GM12878 (cell line): ENCODE measurements around the gene SCAMP4. TPM values are rescaled to one million over a fixed set of nuclear protein-coding genes. Genes with fewer than 3 reads are reported as not detected.

Experiments
- ATAC-seq: fragments of 200-7000 bp; cut with Tn5 transposase; 3 replicates; pipeline ENCODE4 v1.9.1; 2020; ENCODE audit warnings: mild to moderate bottlenecking, moderate library complexity
- BruUV-seq: library from RNA; stranded (reverse); fragments of 400-500 nt; replicated peaks from 2 replicates; lab custom pipeline; 2021; lab: Mats Ljungman, UMichigan
- CTCF ChIA-PET: fragments of 300-600 bp; sonication (Branson Sonifier 250); formaldehyde crosslinking; extraction: SDS; loops from one replicate; lab custom pipeline; 2021; ENCODE audit warnings: inconsistent platforms; lab: Yijun Ruan, JAX
- POLR2A ChIA-PET: fragments of 350-600 bp; formaldehyde crosslinking; extraction: SDS; loops from one replicate; lab custom pipeline; 2021; ENCODE audit warnings: inconsistent platforms; lab: Charles Lee
- RAD21 ChIA-PET: fragments of 300-600 bp; sonication (Branson Sonifier 250); formaldehyde crosslinking; loops from one replicate; lab custom pipeline; 2023; ENCODE audit warnings: antibody characterized with exemption; ENCODE audit not compliant: unreplicated experiment; lab: Charles Lee
- SMC1A ChIA-PET: fragments of 300-600 bp; sonication (Branson Sonifier 250); formaldehyde crosslinking; loops from one replicate; lab custom pipeline; 2023; ENCODE audit not compliant: unreplicated experiment, uncharacterized antibody; lab: Charles Lee
- DNase-seq: peaks from one replicate; pipeline ENCODE4 v3.0.0-alpha.2; 2011; ENCODE audit warnings: low read depth, low spot score
- FAIRE-seq: peaks from 3 replicates; lab custom pipeline; 2011; peaks lifted over from hg19 to GRCh38; lab: Jason Lieb, UNC
- H2AFZ ChIP-seq: 2 replicates; pipeline ENCODE4 v1.6.0; 2011; ENCODE audit warnings: low read depth, low read length, control low read depth; ENCODE audit not compliant: control insufficient read depth
- H3K27ac ChIP-seq: 2 replicates; pipeline ENCODE4 v1.5.1; 2011; ENCODE audit warnings: control low read depth; ENCODE audit not compliant: control insufficient read depth, insufficient read depth
- H3K27me3 ChIP-seq, 2 experiments: replicated peaks in 1 of 2; 2 replicates each; pipeline versions ENCODE4 v1.6.0 to v1.6.1; 2011; ENCODE audit warnings: low read length in 1 of 2; ENCODE audit not compliant: control insufficient read depth in 2 of 2, insufficient read depth in 2 of 2
- H3K36me3 ChIP-seq, 2 experiments: 2 replicates each; pipeline ENCODE4 v1.5.1; 2011; ENCODE audit warnings: low read length in 1 of 2; ENCODE audit not compliant: control insufficient read depth in 2 of 2, insufficient read depth in 2 of 2
- H3K4me1 ChIP-seq: 2 replicates; pipeline ENCODE4 v1.6.1; 2011; ENCODE audit warnings: mild to moderate bottlenecking, low read length, moderate library complexity, mixed read lengths; ENCODE audit not compliant: control insufficient read depth, insufficient read depth
- H3K4me2 ChIP-seq: 2 replicates; pipeline ENCODE4 v1.6.0; 2011; ENCODE audit warnings: control low read depth; ENCODE audit not compliant: control insufficient read depth, insufficient read depth
- H3K4me3 ChIP-seq: fragments of 200-600 bp; sonication (generic); 2 replicates; pipeline ENCODE4 v1.5.1; 2016
- H3K79me2 ChIP-seq: 2 replicates; pipeline ENCODE4 v1.6.0; 2011; ENCODE audit warnings: low read length; ENCODE audit not compliant: control insufficient read depth, insufficient read depth
- H3K9ac ChIP-seq: 2 replicates; pipeline ENCODE4 v1.8.0; 2011; ENCODE audit warnings: low read length, control low read depth, mixed read lengths; ENCODE audit not compliant: control insufficient read depth, insufficient read depth
- H3K9me3 ChIP-seq: replicated peaks from 3 replicates; pipeline ENCODE4 v1.5.1; 2011; ENCODE audit warnings: mild to moderate bottlenecking, low read length; ENCODE audit not compliant: control insufficient read depth, insufficient read depth
- H4K20me1 ChIP-seq: 2 replicates; pipeline ENCODE4 v1.6.0; 2011; ENCODE audit not compliant: control insufficient read depth, insufficient read depth
- BACH1 ChIP-seq: fragments of 450-650 bp; IDR thresholded peaks from 2 replicates; pipeline ENCODE4 v1.6.1; 2017; ENCODE audit warnings: mild to moderate bottlenecking, borderline replicate concordance
- POLR2A ChIP-seq: IDR thresholded peaks from 2 replicates; pipeline ENCODE4 v1.6.1; 2011; ENCODE audit warnings: low read depth, mild to moderate bottlenecking, low read length
- RELB ChIP-seq: fragments of 450-650 bp; IDR thresholded peaks from 2 replicates; pipeline ENCODE4 v1.6.1; 2017; ENCODE audit warnings: low read depth, mild to moderate bottlenecking, moderate library complexity
- SPI1 ChIP-seq: IDR thresholded peaks from 2 replicates; pipeline ENCODE4 v1.6.1; 2011; ENCODE audit warnings: low read depth, mild to moderate bottlenecking, low read length, moderate library complexity, borderline replicate concordance; ENCODE audit not compliant: insufficient read depth
- SRF ChIP-seq, 2 experiments: IDR thresholded peaks; 2 replicates each; pipeline ENCODE4 v1.6.1; 2011; ENCODE audit warnings: low read depth in 2 of 2, low read length in 2 of 2, mild to moderate bottlenecking in 1 of 2, moderate library complexity in 1 of 2
- USF1 ChIP-seq: IDR thresholded peaks from 2 replicates; pipeline ENCODE4 v1.6.1; 2011; ENCODE audit warnings: borderline replicate concordance, low read depth, mild to moderate bottlenecking, moderate library complexity, mixed read lengths, low read length; ENCODE audit not compliant: insufficient read depth; ENCODE audit errors: extremely low read length
- WGBS: methylation state at CpG from one replicate; pipeline ENCODE4 v1.1.6; 2016; ENCODE audit warnings: low lambda C conversion rate; ENCODE audit not compliant: insufficient replicate concordance, insufficient coverage; ENCODE audit errors: missing lambda C conversion rate; 5-methylcytosine and 5-hydroxymethylcytosine counted together
- in situ Hi-C: fragments of 300-500 bp; cut with MboI; formaldehyde crosslinking; loops from 9 replicates; pipeline ENCODE4 v1.14.3; 2018; ENCODE audit warnings: mixed read lengths
- intact Hi-C: fragments of 100-400 bp; cut with micrococcal nuclease; formaldehyde crosslinking; loops from one replicate; pipeline ENCODE4 v1.14.2; 2022; ENCODE audit not compliant: unreplicated experiment
- polyA plus RNA-seq, 11 experiments: library from polyadenylated mRNA; depleted of rRNA in 4 of 11; unstranded in 6 of 11; stranded (reverse) in 5 of 11; fragments of >200 nt; fragmentation: Nextera tagmentation in 4 of 11; fragmentation: Illumina TruSeq in 1 of 11; extraction: Ambion mirVana in 4 of 11; extraction: Trizol in 1 of 11; gene quantifications; 1 replicate in 1 of 11; 2 replicates in 10 of 11; pipeline versions ENCODE4 v1.2.1 to v1.2.3, GENCODE V29; 2011 to 2016; ENCODE audit warnings: inconsistent platforms in 2 of 11, missing spikeins in 2 of 11, low read depth in 1 of 11
- total RNA-seq, 4 experiments: library from RNA; depleted of rRNA in 3 of 4; stranded (reverse); fragments of >200 nt in 3 of 4; fragmentation: Illumina TruSeq in 1 of 4; extraction: Trizol in 1 of 4; gene quantifications; 2 replicates each; pipeline versions ENCODE4 v1.2.1 to v1.2.3, GENCODE V29; 2013 to 2021

Gene SCAMP4
- total and polyA plus RNA-seq, 10 of the 15 experiments (the other 5 are each of a cell fraction or from before 2014, with no cell fraction given), result 0.63 to 34.7 (median 12.8) TPM

GRCh38 chr19:1861599-1862031 is 43.6 kb upstream of the SCAMP4 start:
- ChIA-PET CTCF (no interaction called here), POLR2A (interaction anchor here (1.2 kb wide), 1 partner anchor 15 kb away, joined by 3 read pairs; no protein-coding TSS in a partner anchor), SMC1A (no interaction called here), RAD21 (no interaction called here)
- H3K27ac ChIP-seq, result peak overlapping the region; percentile 35; the same call in 1 of the 2 replicates
- no peaks in the 10 kb centered on the region for H3K9me3 ChIP-seq
- FAIRE-seq, result no peak
- H3K27me3 ChIP-seq, result no peaks in the 10 kb centered on the region
- peaks cover 8% of the 10 kb centered on the region for H3K4me1 ChIP-seq
- H3K79me2 ChIP-seq, result peaks cover 63% of the 10 kb centered on the region
- H3K9ac ChIP-seq, result peak overlapping the region; percentile 56
- intact Hi-C loops, result no loop called here
- H3K36me3 ChIP-seq, result no peaks in the 10 kb centered on the region
- DNase-seq, result no peak
- H3K4me3 ChIP-seq, result peak overlapping the region; percentile 94
- H3K4me2 ChIP-seq, result peak overlapping the region; percentile 72
- in situ Hi-C loops, result loop anchor here (25.0 kb wide), 1 partner anchor 1501 kb away; the partner anchor contains the start of gene NFIC
- H2AFZ ChIP-seq, result no peak overlapping the region
- no TSS peak for BruUV-seq
- ATAC-seq, result no peak
- 25% methylated on average over 21 of the region's 23 CpGs for WGBS
- peaks cover 7% of the 10 kb centered on the region; the same call in 1 of the 2 replicates for H4K20me1 ChIP-seq
- TF ChIP-seq SPI1, result peak; percentile 2; the same call in 1 of the 2 replicates
- TF ChIP-seq SRF (IDR thresholded peaks at IDR 0.05; ENCODE audit: low read depth in 2 of 2, low read length in 2 of 2), result no peak

GRCh38 chr19:1862068-1862423 is 43.2 kb upstream of the SCAMP4 start:
- Histone ChIP-seq H3K4me3 (peak overlapping the region; percentile 94), H3K9me3 (no peaks in the 10 kb centered on the region), H2AFZ (no peak overlapping the region), H3K79me2 (peaks cover 59% of the 10 kb centered on the region), H4K20me1 (peaks cover 7% of the 10 kb centered on the region; the same call in 1 of the 2 replicates), H3K9ac (peak overlapping the region; percentile 56), H3K4me2 (peak overlapping the region; percentile 72), H3K36me3 (no peaks in the 10 kb centered on the region), H3K27ac (peak overlapping the region; percentile 35), H3K27me3 (no peaks in the 10 kb centered on the region), H3K4me1 (peaks cover 8% of the 10 kb centered on the region)
- ChIA-PET CTCF (no interaction called here), POLR2A (no interaction called here), SMC1A (no interaction called here), RAD21 (no interaction called here)
- TF ChIP-seq BACH1, result no peak
- no peak for TF ChIP-seq USF1
- 0 out of 2 replicates have a peak, but pooled peaks have one; percentile 10 for TF ChIP-seq POLR2A
- no peak for TF ChIP-seq RELB
- in situ Hi-C loops (loop anchor here (25.0 kb wide), 1 partner anchor 1500 kb away; the partner anchor contains the start of gene NFIC), intact Hi-C loops (no loop called here)
- FAIRE-seq, result no peak
- DNase-seq, result no peak
- TSS peak; percentile 63 for BruUV-seq
- WGBS, result under 1% methylated on average over 21 of the region's 21 CpGs
- no peak for ATAC-seq
